Panc1 (cell line): ENCODE data around the gene TOP3A. TPM values are rescaled to one million over a fixed set of nuclear protein-coding genes. Genes with fewer than 3 reads are reported as not detected.

Source experiments
- ATAC-seq: fragments of 200-7000 bp; cut with Tn5 transposase; 2 replicates; pipeline ENCODE4 v1.9.1; 2020; ENCODE audit warnings: mild to moderate bottlenecking, moderate library complexity
- BruUV-seq: library from RNA; stranded (reverse); fragments of 400-500 nt; replicated peaks from 2 replicates; lab custom pipeline; 2021; lab: Mats Ljungman, UMichigan
- CTCF ChIA-PET: fragments of 300-600 bp; sonication (Branson Sonifier 250); formaldehyde crosslinking; loops from one replicate; lab custom pipeline; 2022; ENCODE audit warnings: antibody characterized with exemption; lab: Charles Lee
- POLR2A ChIA-PET: fragments of 300-600 bp; sonication (Branson Sonifier 250); formaldehyde crosslinking; loops from one replicate; lab custom pipeline; 2022; ENCODE audit warnings: antibody characterized with exemption; lab: Charles Lee
- DNase-seq: peaks from one replicate; pipeline ENCODE4 v3.0.0-alpha.2; 2010; ENCODE audit warnings: low read depth, low spot score
- H3K27ac ChIP-seq: 2 replicates; pipeline ENCODE4 v1.5.1; 2011; ENCODE audit warnings: mild to moderate bottlenecking, low read length, inconsistent platforms
- H3K27me3 ChIP-seq: fragments of 200-500 bp; sonication (Bioruptor generic); 2 replicates; pipeline ENCODE4 v1.6.0; 2014; ENCODE audit warnings: low read length, inconsistent platforms; ENCODE audit not compliant: control insufficient read depth, insufficient read depth
- H3K36me3 ChIP-seq: fragments of 200-500 bp; sonication (Bioruptor generic); 2 replicates; pipeline ENCODE4 v1.5.1; 2014; ENCODE audit warnings: inconsistent platforms, mild to moderate bottlenecking, low read length, moderate library complexity; ENCODE audit not compliant: control insufficient read depth, insufficient read depth
- H3K4me1 ChIP-seq: 2 replicates; pipeline ENCODE4 v1.5.1; 2011; ENCODE audit warnings: inconsistent platforms, mild to moderate bottlenecking, low read length, moderate library complexity; ENCODE audit not compliant: control insufficient read depth, insufficient read depth
- H3K4me3 ChIP-seq, 2 experiments: 2 replicates each; pipeline ENCODE4 v1.5.1; 2011 to 2012; ENCODE audit warnings: low read depth in 2 of 2, low read length in 2 of 2, mild to moderate bottlenecking in 2 of 2, inconsistent platforms in 1 of 2, moderate library complexity in 1 of 2
- H3K9me3 ChIP-seq: fragments of 200-500 bp; sonication (Bioruptor generic); 2 replicates; pipeline ENCODE4 v1.5.1; 2014; ENCODE audit warnings: low read depth, mild to moderate bottlenecking, inconsistent platforms, low read length, moderate library complexity; ENCODE audit not compliant: control insufficient read depth, insufficient read depth
- CTCF ChIP-seq: fragments of 450-650 bp; IDR thresholded peaks from 2 replicates; pipeline ENCODE4 v1.5.1; 2017; ENCODE audit warnings: mild to moderate bottlenecking
- POLR2AphosphoS5 ChIP-seq: IDR thresholded peaks from 2 replicates; pipeline ENCODE4 v1.6.1; 2012; ENCODE audit warnings: mild to moderate bottlenecking, low read depth, low read length, moderate library complexity
- REST ChIP-seq, 2 experiments: IDR thresholded peaks; 2 replicates each; pipeline ENCODE4 v1.6.1; 2011 to 2012; ENCODE audit warnings: low read depth in 2 of 2, control low read depth in 1 of 2, low read length in 1 of 2, mild to moderate bottlenecking in 1 of 2, moderate library complexity in 1 of 2; ENCODE audit not compliant: insufficient read depth in 1 of 2
- SIN3A ChIP-seq: IDR thresholded peaks from 2 replicates; pipeline ENCODE4 v1.6.1; 2012; ENCODE audit warnings: low read depth, mild to moderate bottlenecking, low read length, moderate library complexity, borderline replicate concordance; ENCODE audit not compliant: insufficient read depth
- TCF7L2 ChIP-seq: IDR thresholded peaks from 2 replicates; pipeline ENCODE4 v1.6.1; 2011; ENCODE audit warnings: mild to moderate bottlenecking, low read depth, low read length, inconsistent platforms
- in situ Hi-C: cut with HindIII; loops from 2 replicates; pipeline ENCODE4 v1.10.0; 2016; ENCODE audit warnings: low sequenced_read_pairs, low pct_unique_long_range_greater_than_20kb
- intact Hi-C: fragments of 100-400 bp; cut with micrococcal nuclease; formaldehyde crosslinking; loops from one replicate; pipeline ENCODE4 v1.10.0; 2022; ENCODE audit not compliant: unreplicated experiment
- total RNA-seq: library from RNA; stranded (reverse); gene quantifications from one replicate; pipeline ENCODE4 v1.2.1, GENCODE V29; 2021; ENCODE audit not compliant: unreplicated experiment

TOP3A gene
- total RNA-seq, 1 experiment from 2014 or later: 49.3 TPM

- Histone ChIP-seq H3K27ac (no peak overlapping the region), H3K9me3 (no peaks in the 10 kb centered on the region), H3K4me1 (peaks cover 2% of the 10 kb centered on the region; the same call in 1 of the 2 replicates), H3K36me3 (no peaks in the 10 kb centered on the region), H3K27me3 (no peaks in the 10 kb centered on the region), H3K4me3 (no peak overlapping the region)
- CTCF ChIA-PET: no interaction called here
- BruUV-seq: no TSS peak
- POLR2A ChIA-PET: no interaction called here
- ATAC-seq: no peak
- TF ChIP-seq SIN3A (no peak), REST (IDR thresholded peaks at IDR 0.05; ENCODE audit: insufficient read depth in 1 of 2, low read depth in 2 of 2, low read length in 1 of 2) (no peak), TCF7L2 (no peak), CTCF (no peak), POLR2AphosphoS5 (no peak)
- DNase-seq: no peak
- in situ Hi-C loops: no loop called here
- intact Hi-C loops: no loop called here
Measured at GRCh38 chr17:18229771-18230170, 85.0 kb downstream of the TOP3A start.

- Histone ChIP-seq H3K27me3 (no peaks in the 10 kb centered on the region), H3K9me3 (no peaks in the 10 kb centered on the region), H3K36me3 (no peaks in the 10 kb centered on the region), H3K4me1 (peaks cover 2% of the 10 kb centered on the region; the same call in 1 of the 2 replicates), H3K4me3 (no peak overlapping the region), H3K27ac (no peak overlapping the region)
- ChIA-PET POLR2A (interaction anchor here (0.6 kb wide), 1 partner anchor 64 kb away, joined by 3 read pairs; no protein-coding TSS in a partner anchor), CTCF (no interaction called here)
- no peak for DNase-seq
- ATAC-seq: no peak
- TF ChIP-seq SIN3A (no peak), POLR2AphosphoS5 (no peak), CTCF (no peak), TCF7L2 (no peak), REST (IDR thresholded peaks at IDR 0.05; ENCODE audit: insufficient read depth in 1 of 2, low read depth in 2 of 2, low read length in 1 of 2) (no peak)
- no TSS peak for BruUV-seq
- intact Hi-C loops (no loop called here), in situ Hi-C loops (no loop called here)
Measured at GRCh38 chr17:18229254-18229653, 85.5 kb downstream of the TOP3A start.
